NCI-H446 treated with DMSO at 0.1 percent for 48 hours (cell line): ENCODE data around the gene MZB1.

ENCODE experiments used
- DNase-seq: peaks from one replicate; lab custom pipeline; 2025; lab: John Stamatoyannopoulos, UW

MZB1 gene, protein sequence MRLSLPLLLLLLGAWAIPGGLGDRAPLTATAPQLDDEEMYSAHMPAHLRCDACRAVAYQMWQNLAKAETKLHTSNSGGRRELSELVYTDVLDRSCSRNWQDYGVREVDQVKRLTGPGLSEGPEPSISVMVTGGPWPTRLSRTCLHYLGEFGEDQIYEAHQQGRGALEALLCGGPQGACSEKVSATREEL

DNA sequence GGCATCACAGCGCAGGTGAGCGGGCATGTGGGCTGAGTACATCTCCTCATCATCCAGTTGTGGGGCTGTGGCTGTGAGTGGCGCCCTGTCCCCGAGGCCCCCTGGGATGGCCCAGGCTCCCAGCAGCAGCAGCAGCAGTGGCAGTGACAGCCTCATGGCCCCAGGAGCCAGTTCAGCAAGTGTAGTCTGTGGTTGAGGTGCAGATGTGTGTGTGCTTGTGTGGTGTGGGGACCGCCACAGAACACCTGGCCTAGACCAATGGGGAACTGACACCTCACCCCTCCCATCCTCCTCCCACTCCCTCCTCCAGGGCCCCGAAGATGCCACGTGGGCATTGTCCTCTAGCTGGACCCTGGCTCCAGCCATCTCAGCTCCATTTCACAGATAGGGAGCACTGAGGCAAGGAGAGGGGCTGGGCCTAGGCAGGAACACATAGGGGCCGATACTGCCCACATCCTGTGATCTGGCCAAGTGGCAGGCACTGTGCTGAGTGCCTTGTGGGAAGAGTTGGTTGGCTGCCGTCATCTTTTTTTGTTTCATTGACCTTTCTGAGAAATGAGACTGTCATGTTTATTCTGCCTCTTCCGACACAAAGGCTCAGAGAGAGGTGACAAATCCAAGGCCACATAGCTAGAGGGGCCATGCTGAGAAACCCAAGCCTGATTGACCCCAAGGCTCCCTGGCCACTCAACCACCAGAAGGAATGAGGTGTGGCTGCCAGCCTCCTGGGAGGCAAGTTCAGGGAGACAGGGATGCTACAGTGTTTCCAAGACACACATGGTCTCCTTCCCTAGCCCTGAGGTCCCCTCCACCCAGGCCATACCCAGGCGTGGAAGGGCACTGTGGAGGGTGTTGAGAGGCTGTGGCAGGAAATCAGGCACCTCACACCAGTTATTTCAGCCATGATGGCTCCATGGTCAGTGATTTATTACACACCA lies at the start of gene MZB1:
Gene MZB1, minus strand, starts transcription at position 213 of the 938 bp plus-strand sequence. Its CDS starts 57 bp downstream, at position 156.
- DNase-seq, result no peak

DNA sequence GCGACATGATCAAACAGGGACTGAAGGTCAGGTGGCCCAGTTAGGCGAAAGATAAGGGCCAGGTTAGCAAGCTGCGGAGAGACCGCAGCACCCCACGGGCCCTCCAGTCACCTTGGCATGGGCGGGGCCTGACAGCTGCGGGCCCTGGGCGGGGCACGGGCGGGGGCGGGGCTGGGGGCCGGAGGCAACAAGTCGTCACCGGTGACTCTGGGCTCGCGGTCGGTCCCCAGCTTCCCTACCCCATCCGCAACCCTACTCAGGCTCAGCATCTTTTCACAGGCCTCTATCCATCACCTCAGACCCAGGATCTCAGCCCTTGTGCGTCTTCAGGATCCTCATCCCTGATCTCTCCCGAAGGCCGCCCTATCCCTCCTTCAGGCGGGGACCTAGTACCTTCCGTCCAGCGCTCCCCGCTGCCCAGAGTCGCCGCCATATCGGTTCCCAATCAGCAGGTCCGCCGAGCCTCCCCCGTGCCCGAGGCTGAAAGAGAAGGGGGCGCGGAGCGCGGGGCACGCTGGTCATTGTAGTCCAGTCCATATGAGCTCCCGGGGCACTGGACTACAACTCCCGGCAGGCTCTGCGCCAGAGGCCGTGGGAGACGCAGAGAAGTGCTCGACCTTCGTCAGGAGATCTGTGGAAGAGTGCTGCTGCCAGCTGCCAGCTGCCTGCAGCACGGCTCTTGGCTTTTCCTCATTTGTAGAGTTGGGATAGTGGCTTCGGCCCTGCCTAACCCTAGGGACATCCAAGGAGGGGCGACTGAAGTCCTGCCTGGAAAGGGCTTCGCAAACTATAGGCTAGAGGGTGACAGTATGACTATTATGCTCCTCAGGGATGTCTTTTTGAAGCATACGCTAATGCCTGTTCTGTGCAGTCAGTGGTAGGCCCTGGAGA lies 49.5 kb upstream of the MZB1 start, which contains the start of gene DNAJC18:
Gene DNAJC18, minus strand, starts transcription at position 513 of the 891 bp plus-strand sequence. Its CDS starts 80 bp downstream, at position 433.
- DNase-seq, result peak; percentile 87

- DNase-seq, result no peak
These were observed 48.9 kb upstream of the MZB1 start for GRCh38 chr5:139438707-139439012.

DNA sequence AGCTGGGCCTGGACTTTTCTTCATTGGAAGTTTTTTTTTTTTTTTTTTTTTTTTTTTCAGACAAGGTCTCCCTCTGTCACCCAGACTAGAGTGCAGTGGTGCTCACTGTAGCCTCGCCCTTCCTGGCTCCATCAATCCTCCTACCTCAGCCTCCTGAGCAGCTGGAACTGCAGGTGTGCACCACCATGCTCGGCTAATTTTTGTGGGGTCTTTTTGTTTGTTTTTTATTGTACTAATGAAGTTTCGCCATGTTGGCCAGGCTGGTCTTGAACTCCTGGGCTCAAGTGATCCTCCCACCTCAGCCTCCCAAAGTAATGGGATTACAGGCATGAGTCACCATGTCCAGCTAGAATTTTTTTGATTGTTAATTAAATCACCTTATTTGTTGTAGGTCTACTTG lies 46.0 kb upstream of the MZB1 start:
- no peak for DNase-seq

- no peak for DNase-seq
These were observed 42.0 kb upstream of the MZB1 start for GRCh38 chr5:139431706-139432105.

DNA sequence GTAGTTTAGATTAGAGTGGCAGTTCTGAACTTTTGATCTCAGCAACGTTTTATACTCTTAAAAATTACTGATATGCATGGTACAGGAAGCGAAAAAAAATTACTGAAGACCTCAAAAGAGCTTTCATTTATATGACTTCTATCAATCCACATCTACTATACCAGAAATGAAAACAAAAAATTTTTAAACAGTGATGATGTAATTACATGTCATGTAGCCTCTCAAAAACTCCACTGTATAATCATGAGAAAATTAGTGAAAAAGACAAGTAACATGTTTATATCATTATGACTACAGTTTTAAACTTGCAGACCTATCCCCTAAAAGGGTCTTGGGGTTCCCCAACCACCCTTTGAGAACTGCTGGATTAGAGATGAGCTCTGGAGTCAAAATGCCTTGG lies 40.3 kb upstream of the MZB1 start:
- DNase-seq, result no peak

- DNase-seq, result no peak
These were observed 36.6 kb upstream of the MZB1 start for GRCh38 chr5:139426203-139426885.

DNA sequence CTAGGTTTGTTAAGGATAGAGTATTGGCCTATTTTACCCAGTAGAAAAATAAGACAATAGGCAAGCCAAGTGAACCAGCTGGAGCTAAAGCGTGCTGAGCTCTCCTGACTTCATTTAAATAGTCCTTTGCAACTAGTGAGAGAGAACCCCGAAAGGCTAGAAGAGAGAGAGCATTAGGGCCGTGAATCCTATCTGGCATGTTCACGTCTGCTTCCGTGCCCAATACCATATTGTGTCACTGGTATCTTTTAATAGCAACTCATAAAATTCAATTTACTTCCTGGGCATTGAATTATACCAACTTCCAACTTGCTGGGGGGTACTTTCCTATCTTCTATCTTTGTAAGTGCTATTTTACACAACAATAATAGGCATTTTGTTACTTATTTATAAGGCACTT lies 35.8 kb upstream of the MZB1 start:
- DNase-seq, result no peak

GRCh38 chr5:139422307-139422893 lies 32.7 kb upstream of the MZB1 start:
- DNase-seq, result peak; percentile 53

- DNase-seq, result no peak
These were observed 29.8 kb upstream of the MZB1 start for GRCh38 chr5:139419226-139420192.

DNA sequence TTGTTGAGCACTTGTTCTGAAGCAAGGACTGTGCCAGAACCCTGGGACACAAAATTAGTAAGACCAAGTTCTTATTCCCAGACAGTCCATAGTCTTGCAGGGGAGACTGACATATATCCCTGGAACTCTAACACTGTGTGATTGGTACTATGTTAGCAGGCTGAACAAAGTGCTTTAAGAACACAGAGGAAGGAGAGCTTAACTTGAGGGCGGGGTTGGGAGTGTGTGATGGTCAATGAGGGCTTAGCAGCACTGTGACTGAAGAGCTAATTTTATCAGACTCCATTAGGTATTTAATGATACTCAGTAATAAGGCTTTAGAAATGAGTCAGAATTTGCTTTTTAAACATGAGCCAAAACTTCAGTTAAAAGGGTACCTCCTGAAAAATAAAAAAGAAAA lies 29.1 kb upstream of the MZB1 start:
- no peak for DNase-seq

DNA sequence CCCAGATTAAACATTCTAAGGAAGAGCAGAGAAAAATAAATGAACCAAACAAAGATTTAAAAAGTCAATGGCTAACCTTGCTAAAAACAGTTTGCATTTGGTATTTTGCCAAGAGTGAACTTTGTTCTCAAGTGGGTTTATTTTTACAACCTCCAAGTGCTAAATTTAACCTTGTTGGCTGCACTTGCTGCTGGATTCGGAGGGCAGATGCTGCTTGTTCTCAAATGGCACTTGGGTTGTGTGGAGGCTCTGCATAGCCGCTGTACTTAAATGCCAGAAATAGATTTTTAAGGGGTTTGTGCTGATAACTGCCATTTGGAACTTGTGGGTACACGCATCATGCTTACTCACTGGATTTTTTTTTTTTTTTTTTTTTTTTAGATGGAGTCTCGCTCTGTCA lies 27.5 kb upstream of the MZB1 start:
- DNase-seq, result peak; percentile 82

GRCh38 chr5:139416651-139417050 lies 26.9 kb upstream of the MZB1 start:
- DNase-seq, result no peak

- DNase-seq, result no peak
These were observed 26.2 kb upstream of the MZB1 start for GRCh38 chr5:139415869-139416268.

DNA sequence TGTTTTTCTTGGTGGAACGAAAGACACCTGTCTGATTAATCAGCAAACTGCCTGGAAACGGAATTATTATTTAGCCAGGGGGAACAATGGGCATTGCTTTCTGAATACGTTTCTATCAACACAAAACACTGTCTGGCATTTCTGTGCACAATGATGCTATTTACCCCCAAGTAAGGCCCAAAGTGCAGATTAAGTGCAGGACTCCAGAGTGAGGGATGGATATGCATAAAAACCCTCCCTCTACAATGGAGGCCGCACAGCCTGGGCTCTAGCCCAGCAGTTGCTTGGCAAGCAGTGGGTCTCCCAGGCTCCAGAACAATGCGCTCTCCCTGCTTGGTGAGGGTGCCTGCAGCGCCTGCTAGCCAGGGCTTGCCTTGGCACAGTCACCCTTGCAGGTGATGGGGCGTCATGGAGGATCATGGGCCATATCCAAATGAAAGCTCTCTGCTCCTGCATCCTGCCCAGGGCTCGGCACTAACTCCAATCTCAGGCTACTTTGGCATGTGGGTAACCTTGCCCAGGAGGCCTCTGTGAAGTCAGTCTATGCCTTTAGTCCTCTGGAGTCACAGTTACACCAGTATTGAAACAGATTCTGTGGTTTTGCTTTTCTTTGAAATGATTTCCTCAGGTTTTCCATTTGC lies 25.6 kb upstream of the MZB1 start:
- peak; percentile 64 for DNase-seq

DNA sequence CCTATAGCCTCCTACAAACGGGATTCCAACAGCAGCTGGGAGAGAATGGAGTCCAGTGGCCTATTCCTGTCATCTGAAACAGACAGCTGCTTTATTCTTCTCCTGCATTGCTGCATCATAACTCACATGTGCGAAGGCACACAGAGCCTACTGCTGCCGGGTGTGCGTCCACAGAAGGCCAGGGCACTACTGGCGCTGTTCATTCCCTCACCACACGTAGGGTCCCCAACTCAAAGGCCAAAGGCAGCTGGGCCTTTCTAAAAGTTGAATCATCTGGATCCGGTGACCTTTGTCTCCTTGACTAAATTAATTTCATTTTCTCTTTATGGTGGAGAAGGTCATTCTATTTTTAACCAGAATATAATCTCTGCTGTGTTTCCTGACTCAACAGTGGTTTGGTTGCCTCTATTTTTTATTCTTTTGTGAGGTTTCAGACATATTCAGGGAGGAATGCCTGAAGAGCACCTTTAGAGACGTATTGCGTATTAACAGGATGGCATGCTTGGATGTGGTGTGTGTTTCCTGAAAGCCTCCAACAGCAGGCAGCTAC lies 24.9 kb upstream of the MZB1 start:
- DNase-seq, result no peak

DNA sequence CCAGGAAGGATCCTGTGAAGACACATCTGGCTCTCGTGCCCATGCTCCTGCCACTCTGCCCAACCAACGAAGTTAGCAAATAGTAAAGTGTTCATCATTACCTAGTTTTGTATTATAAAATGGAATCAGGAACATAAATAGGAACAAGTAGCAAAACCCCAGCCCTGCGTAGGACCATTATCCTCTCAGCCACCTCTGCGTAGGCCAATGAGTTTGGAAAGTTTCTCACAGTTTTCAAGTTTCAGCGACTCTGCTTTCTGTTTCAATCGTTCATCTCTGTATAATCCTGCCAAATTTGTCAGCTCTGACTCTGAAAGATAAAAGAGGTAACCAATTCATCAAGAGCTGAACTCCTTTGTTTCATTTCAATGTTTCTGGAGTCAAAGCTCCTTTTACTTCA lies 24.2 kb upstream of the MZB1 start:
- no peak for DNase-seq

GRCh38 chr5:139413153-139413552 lies 23.4 kb upstream of the MZB1 start:
- no peak for DNase-seq
